Measurements from ENCODE around the gene FRRS1L. TPM values are rescaled to one million over a fixed set of nuclear protein-coding genes. Genes with fewer than 3 reads are reported as not detected.

FRRS1L gene
- total RNA-seq, 1 experiment from 2014 or later = not detected

- TF ChIP-seq CTCF (IDR thresholded peaks at IDR 0.05; ENCODE audit: unreplicated experiment) = no peak
- no peaks in the 10 kb centered on the region for H3K27me3 Mint-ChIP-seq (ENCODE audit: unreplicated experiment)
- CTCF ChIA-PET = no interaction called here
- peaks cover 30% of the 10 kb centered on the region for H3K4me1 Mint-ChIP-seq (ENCODE audit: low read depth, unreplicated experiment)
- no peaks in the 10 kb centered on the region for H3K9me3 Mint-ChIP-seq (ENCODE audit: low read depth, unreplicated experiment)
- H3K4me3 Mint-ChIP-seq (ENCODE audit: low read depth, unreplicated experiment) = no peak overlapping the region
- intact Hi-C loops (cut with micrococcal nuclease; ENCODE audit: unreplicated experiment) = loop anchor here (10.0 kb wide), 1 partner anchor 51 kb away; no protein-coding TSS in a partner anchor
- no peak for DNase-seq
- H3K27ac Mint-ChIP-seq (ENCODE audit: unreplicated experiment) = no peak overlapping the region
- BruUV-seq (replicated peaks) = no TSS peak
- peaks cover 35% of the 10 kb centered on the region for H3K36me3 Mint-ChIP-seq (ENCODE audit: insufficient read depth, unreplicated experiment)
Measured at GRCh38 chr9:109115931-109116526, 51.0 kb downstream of the FRRS1L start.

- peaks cover 39% of the 10 kb centered on the region for H3K4me1 Mint-ChIP-seq (ENCODE audit: low read depth, unreplicated experiment)
- H3K4me3 Mint-ChIP-seq (ENCODE audit: low read depth, unreplicated experiment) = no peak overlapping the region
- no peak for DNase-seq
- H3K27ac Mint-ChIP-seq (ENCODE audit: unreplicated experiment) = no peak overlapping the region
- CTCF ChIA-PET = no interaction called here
- TF ChIP-seq CTCF (IDR thresholded peaks at IDR 0.05; ENCODE audit: unreplicated experiment) = no peak
- intact Hi-C loops (cut with micrococcal nuclease; ENCODE audit: unreplicated experiment) = loop anchor here (10.0 kb wide), 1 partner anchor 50 kb away; no protein-coding TSS in a partner anchor
- H3K9me3 Mint-ChIP-seq (ENCODE audit: low read depth, unreplicated experiment) = no peaks in the 10 kb centered on the region
- peaks cover 31% of the 10 kb centered on the region for H3K36me3 Mint-ChIP-seq (ENCODE audit: insufficient read depth, unreplicated experiment)
- no TSS peak for BruUV-seq (replicated peaks)
- H3K27me3 Mint-ChIP-seq (ENCODE audit: unreplicated experiment) = no peaks in the 10 kb centered on the region
Measured at GRCh38 chr9:109114670-109115069, 52.4 kb downstream of the FRRS1L start.

- no peak overlapping the region for H3K27ac Mint-ChIP-seq (ENCODE audit: unreplicated experiment)
- no peak for TF ChIP-seq CTCF (IDR thresholded peaks at IDR 0.05; ENCODE audit: unreplicated experiment)
- H3K27me3 Mint-ChIP-seq (ENCODE audit: unreplicated experiment) = no peaks in the 10 kb centered on the region
- intact Hi-C loops (cut with micrococcal nuclease; ENCODE audit: unreplicated experiment) = loop anchor here (10.0 kb wide), 1 partner anchor 49 kb away; no protein-coding TSS in a partner anchor
- no peak for DNase-seq
- H3K4me3 Mint-ChIP-seq (ENCODE audit: low read depth, unreplicated experiment) = no peak overlapping the region
- peaks cover 39% of the 10 kb centered on the region for H3K4me1 Mint-ChIP-seq (ENCODE audit: low read depth, unreplicated experiment)
- peaks cover 25% of the 10 kb centered on the region for H3K36me3 Mint-ChIP-seq (ENCODE audit: insufficient read depth, unreplicated experiment)
- no peaks in the 10 kb centered on the region for H3K9me3 Mint-ChIP-seq (ENCODE audit: low read depth, unreplicated experiment)
- no TSS peak for BruUV-seq (replicated peaks)
- CTCF ChIA-PET = no interaction called here
Measured at GRCh38 chr9:109113892-109114609, 53.0 kb downstream of the FRRS1L start.

- no TSS peak for BruUV-seq (replicated peaks)
- intact Hi-C loops (cut with micrococcal nuclease; ENCODE audit: unreplicated experiment) = loop anchor here (10.0 kb wide), 1 partner anchor 48 kb away; no protein-coding TSS in a partner anchor
Measured at GRCh38 chr9:109113254-109113653, 53.8 kb downstream of the FRRS1L start.

More at GRCh38 chr9:109113254-109113653, 53.8 kb downstream of the FRRS1L start:
- Mint-ChIP-seq H3K9me3 (ENCODE audit: low read depth, unreplicated experiment) (no peaks in the 10 kb centered on the region), H3K4me3 (ENCODE audit: low read depth, unreplicated experiment) (no peak overlapping the region), H3K36me3 (ENCODE audit: insufficient read depth, unreplicated experiment) (peaks cover 17% of the 10 kb centered on the region), H3K27me3 (ENCODE audit: unreplicated experiment) (no peaks in the 10 kb centered on the region), H3K27ac (ENCODE audit: unreplicated experiment) (no peak overlapping the region), H3K4me1 (ENCODE audit: low read depth, unreplicated experiment) (peaks cover 39% of the 10 kb centered on the region)
- DNase-seq = no peak
- CTCF ChIA-PET = no interaction called here
- no peak for TF ChIP-seq CTCF (IDR thresholded peaks at IDR 0.05; ENCODE audit: unreplicated experiment)
